NCI-H128 (cell line): ENCODE results near the gene CENPU.
"Not testable (repeated sequence)": the region's sequence is repeated elsewhere in the genome, so short reads cannot be mapped to it uniquely, and the experiment has no call there.

Experiments
- DNase-seq: peaks from one replicate; lab custom pipeline; 2025; ENCODE audit not compliant: unreplicated experiment; lab: John Stamatoyannopoulos, UW

CENPU gene, protein sequence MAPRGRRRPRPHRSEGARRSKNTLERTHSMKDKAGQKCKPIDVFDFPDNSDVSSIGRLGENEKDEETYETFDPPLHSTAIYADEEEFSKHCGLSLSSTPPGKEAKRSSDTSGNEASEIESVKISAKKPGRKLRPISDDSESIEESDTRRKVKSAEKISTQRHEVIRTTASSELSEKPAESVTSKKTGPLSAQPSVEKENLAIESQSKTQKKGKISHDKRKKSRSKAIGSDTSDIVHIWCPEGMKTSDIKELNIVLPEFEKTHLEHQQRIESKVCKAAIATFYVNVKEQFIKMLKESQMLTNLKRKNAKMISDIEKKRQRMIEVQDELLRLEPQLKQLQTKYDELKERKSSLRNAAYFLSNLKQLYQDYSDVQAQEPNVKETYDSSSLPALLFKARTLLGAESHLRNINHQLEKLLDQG

DNA sequence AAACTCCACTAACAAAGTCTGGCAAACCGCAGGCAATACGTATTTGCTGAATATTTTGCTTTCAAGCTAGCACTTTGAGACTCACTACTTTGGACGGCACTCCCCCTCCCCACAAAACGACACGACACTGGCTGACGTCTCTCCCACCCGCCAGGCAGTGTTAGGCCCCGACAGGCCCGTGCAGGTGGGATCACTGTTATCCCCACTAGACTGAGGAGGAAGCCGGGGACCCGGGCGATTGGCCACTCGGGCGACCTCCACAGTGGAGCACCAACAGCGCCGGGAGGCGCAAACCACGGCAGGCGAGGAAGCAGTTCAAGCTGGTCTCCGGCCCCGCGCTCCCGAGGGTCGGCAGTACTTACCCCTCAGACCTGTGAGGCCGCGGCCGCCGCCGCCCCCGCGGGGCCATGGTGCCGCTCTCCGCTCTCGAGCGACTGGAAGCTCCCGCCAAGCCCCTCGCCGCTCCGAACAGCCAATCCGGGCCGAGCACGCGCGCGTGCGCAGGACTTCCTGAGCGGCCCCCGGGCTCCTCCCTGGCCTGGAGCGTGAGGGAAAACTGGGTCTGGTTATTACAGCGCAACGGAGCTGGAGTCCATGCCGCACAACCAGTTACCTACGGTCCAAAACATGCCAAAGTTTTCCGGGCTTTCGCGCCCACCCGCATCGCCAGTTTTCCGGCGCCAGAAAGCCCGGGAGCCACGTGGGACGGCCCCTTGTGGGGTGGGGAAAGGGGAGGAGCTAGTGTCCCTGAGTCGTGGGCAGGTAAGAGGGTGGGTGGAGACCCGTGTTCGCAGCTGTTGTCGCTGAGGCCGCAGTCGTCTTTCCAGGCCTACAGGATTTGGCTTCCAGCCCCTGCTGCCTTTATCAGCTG lies at the start of gene CENPU:
Gene CENPU (minus strand): TSS at position 443 of the 871 bp plus-strand sequence. CDS start 34 bp downstream, at position 409.
- peak; percentile 93 for DNase-seq

DNA sequence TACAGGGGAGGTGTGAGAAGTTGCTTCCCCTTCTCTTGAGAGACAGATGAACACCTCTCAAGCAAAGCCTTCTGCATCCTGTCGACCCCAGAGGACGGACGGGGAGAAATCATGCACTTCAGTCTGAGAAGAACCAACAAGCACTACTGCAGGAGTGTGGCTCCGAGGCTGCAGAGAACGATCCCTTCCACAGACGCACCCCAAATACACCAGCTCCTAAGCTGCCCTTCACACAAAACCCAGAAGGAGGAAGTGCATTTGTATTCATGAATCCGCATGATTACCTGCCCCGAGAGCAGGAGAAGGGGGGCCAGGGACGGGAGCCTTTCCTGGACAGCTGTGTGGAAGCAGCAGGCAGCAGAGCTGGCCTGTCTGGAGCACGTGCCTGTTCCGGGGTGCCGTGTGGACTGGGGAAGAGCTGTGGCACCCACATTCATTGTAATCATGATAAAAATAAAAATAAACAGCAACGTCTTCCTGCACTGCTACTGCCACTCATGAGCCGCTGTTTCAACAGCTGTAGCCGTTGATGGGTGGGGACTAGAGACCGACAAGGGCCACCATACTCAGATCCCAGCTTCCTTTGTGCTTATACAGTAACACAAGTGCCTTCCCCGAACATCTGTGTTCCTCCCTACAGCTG lies 49.0 kb upstream of the CENPU start:
- no peak for DNase-seq

DNA sequence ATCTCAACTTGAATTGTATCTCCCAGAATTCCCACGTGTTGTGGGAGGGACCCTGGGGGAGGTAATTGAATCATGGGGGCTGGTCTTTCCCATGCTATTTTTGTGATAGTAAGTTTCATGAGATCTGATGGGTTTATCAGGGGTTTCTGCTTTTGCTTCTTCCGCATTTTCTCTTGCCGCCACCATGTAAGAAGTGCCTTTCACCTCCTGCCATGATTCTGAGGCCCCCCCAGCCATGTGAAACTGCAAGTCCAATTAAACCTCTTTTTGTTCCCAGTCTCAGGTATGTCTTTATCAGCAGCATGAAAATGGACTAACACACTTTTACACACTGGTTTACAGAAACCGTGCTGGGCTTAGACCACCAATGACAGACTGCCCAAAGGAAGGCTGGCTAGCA lies 45.3 kb upstream of the CENPU start:
- DNase-seq, result not testable (repeated sequence)

DNA sequence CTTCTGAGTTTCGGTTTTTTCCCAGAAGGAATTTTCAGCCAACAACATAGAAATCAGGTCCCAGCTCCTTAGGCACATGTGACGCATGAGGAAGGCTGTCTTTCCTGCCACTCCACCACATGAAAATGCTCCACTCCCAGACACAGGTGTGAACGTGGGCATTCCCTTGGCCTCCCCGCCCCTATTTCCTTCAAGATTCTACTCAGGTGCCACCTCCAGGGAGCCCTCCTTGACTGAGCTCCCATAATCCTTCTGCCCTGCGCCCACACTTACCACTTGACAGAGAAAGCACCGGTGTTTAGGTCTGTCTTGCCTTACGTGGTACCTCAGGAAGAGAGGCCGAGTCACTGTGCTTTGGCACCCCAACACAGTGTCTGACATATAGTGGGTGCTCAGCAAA lies 44.4 kb upstream of the CENPU start:
- DNase-seq, result no peak

DNA sequence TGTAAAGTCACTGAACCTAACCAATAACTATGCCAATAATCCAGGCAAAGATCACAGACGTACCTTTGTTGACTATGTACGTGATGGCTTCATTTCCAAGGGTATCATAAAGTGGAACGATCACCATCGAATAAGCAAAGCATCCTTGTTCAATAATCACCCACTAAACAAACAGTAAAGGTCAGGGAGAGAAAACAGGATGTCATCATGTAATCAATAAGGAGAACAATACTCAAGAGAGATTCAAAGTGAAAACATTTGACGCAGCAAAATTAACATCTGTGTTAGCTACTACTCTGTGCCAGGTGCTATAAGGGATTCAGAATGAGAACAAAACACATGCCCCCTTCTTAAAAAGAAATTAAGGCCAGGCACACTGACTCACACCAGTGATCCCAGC lies 42.9 kb upstream of the CENPU start:
- no peak for DNase-seq

DNA sequence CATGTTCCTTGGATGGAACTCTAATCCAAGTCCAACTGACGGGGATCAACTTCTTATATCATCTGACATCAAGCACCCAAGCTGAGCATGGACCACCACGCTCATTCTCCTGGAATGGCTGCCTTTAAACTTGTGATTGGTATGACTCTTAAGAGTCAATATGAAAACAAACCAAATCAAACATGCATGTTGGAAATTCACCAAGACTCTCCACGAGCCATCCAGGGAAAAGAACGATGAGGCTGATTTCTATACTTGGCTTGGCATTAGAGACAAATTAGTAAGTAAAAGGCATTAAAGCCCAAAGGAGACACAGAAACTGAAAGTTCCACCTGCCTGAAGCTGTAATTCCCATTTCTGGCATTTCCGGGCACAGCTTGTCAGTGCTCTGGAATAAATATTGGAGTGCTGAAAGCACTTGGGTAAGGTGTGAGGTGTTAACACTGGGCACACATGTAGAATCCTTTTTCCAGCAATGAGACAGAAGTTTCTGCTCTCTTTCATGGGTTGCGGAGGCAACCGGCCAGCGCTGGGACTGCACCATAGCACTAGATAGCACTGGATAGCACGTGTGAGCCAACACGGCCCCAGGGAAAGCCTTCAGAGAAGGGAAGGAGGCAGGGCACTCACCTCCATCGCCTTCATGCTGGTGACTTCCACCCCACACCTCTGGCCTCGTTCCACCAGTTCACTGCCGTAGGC lies 42.1 kb upstream of the CENPU start:
- DNase-seq, result no peak

DNA sequence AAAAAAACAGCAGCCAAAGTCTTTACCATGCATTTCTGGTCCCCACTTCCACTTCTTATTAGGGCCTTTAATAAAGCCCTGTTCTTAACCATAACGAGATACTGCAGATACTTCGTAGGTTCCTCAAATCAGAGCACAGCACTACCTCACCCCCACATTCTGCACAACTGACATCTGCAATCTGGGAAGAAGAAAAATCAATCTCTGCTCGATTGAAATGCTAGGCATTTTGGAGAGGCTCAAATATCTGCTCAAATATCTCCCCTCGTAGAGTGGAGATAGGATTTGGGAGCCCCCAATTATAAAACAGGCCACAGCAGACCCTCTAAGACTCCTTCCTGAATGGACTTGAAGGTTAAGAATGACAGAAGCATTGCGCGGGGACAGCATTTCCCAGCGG lies 40.3 kb upstream of the CENPU start:
- DNase-seq, result no peak

DNA sequence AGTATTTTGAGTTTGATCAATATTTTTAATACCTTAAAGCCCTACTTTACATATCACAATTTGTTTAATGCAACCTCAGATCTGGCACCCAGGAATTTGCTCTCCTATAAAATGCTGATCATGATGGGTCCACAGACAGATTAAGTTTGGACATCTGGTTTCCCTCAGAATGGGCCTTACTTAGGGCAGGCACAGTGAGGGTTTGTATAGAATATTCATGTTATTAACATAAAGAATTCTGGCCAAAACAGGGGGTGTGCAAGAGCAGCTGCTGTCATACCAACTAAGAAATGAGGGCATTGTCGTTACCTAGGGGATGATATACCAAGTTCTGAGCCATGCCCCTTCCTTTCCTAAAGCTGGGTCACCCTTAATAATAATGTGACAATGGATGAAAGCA lies 37.5 kb upstream of the CENPU start:
- no peak for DNase-seq

DNA sequence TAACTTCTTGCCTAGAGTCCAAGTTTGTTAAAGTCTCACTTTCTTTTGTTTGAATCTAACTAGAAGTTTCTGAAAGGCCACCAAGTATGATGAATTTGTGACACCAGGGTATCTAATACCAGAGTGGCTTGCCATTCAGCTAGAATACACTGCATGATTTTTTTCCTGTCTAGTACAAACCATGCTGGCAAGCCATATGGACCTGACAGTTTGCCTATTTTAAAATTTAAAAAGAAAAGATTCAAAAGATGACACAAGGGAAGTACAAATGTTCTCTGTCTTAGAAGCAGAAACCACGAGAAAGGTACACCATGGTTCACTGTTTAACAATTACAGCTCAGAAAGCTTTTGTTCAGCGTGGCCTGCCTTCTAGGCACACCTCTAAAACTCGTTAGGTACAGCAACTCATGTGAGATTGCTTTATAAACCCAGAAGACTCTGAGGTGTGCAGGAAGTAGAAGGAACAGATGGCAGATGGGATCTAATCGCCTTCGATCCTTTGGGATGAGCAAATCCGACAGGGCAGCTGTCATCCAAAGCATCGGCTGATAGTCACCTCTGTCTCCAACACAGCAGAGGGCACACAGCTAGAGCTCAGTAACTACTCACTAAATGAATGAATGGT lies 35.4 kb upstream of the CENPU start:
- DNase-seq, result no peak

DNA sequence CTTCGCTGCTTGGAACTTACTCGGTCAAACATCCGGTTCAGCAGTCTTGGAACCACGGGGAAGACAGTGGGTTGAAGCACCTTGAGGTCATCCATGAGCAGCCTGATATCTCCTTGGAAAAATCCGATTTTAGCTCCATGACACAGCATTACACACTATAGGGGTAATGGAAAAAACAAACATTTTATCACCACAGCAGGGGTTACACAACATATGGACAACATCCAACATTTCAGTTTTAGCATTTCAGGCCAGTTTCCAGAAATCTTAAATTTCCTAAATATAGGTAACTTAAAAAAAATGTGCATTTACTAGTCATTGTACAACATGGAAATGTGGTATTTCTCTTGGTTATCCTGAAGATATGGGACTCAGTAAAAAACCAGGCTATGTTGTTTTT lies 34.4 kb upstream of the CENPU start:
- DNase-seq, result no peak

DNA sequence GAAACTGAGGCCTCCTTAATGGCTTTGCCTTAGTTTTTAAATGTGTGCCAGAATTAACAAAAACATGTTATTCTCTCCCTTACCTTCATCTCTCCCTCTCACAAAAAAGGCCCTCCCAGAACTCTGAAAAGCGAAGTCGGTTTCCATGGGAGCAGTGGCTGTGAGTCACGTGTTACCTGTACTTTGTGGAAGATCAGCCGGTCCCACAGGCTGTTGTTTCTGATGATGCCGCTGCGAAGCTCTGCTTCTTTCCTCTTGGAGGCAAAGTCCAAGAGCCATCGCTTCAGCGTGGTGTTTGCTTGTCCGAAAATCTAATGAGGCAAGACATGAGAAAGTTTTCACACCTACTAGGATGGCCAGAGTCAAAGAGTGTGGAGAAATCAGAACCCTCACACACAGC lies 32.5 kb upstream of the CENPU start:
- DNase-seq, result no peak

DNA sequence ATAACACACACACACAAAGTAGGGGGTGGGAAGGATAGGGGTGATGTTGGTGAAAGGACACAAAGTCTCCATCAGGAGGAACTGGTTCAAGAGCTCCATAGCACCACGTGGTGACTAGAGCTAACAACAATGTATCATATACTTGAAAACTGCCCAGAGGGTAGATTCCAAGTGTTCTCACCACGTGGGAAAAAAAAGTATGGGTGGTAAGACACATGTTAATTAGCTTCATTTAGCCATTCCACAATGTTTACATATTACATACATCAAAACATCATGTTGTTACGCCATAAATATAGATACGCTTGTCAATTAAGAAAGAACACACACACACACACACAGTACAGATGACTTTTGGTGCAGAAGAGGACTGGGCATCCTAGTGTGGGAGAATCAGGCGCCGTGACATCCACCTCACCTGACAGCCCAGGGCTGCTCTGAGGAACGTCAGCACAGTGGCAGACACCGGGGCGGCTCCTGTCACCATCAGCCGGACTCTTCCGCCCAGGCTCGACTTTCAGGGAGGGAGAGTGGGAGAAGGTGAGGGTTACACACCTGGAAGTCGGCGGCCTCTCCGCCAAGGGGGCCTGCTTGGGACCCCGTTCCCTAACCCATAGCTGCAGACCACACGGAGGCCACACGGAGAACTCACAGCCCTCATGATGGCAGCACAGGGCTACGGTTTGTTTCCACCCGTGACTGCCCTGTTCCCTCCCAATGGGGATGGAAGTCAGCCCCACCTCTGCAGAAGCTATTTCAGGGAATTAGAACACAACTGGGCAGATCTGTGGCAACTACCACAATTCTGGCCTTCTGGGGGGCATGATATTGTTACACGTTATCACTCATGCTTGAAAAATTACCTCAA lies 31.8 kb upstream of the CENPU start:
- no peak for DNase-seq

DNA sequence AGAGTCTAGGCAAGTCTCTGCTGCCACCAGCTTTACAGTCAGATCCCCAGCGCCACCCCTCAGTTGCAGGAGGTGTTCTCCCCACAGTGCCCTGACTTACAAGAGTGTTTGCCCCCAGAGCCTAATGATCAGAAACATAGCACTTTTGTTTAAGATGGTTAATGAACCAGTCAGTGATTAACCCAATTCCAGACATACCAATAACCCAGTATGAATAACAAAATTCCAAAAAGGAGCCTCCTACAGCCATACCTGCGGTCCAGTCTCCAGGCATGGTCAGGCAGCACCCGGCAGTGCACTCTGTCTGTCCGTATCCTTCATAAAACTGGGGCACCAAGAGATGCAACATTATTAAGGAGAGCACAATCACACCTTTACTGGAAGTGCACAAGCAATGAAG lies 30.7 kb upstream of the CENPU start:
- DNase-seq, result no peak

DNA sequence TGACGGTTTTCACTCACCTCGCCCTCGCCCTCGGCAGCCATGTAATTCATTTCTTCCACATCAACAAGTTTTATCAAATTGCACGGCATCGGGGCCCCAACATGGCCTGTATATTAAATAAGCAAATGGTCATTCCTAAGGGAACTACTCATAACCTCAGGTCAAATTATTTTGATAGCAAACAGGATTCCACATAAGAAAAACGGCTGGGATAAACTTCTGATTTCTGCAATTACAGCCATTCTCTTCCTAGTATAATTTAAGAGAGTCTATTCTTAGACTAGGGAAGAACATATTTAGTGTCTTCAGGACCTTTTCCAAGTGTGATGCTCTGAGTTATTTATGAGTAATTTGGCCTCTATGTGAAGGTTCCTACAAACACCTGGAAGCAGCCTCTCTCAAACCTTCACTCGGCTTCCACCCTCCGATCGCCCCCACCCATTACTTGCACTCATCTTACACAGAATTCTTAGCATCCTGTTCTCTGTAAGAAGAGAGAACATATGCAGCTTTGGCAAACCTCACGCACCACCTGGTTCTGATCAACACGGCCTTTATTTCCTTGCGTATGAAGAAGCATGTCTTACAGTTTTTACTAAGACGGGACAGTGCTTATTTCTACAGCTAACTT lies 29.4 kb upstream of the CENPU start:
- no peak for DNase-seq

DNA sequence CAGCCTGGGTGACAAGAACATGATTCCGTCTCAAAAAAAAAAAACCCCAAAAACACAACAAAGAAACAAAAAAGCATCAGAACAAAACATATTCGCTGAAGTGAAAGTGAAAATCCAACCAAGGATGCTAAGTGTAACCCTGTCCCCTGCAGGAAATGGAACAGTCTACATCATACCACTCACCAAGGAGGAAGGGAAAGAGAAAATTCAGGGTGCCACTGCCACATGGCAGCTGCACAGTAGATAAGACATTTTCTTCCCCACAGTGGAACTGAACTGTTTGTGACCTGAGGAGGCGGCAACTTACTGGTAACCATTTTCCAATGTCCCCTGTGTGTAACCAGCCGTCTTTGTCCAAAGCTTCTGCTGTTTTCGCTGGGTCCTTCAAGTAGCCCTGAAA lies 28.2 kb upstream of the CENPU start:
- DNase-seq, result no peak

DNA sequence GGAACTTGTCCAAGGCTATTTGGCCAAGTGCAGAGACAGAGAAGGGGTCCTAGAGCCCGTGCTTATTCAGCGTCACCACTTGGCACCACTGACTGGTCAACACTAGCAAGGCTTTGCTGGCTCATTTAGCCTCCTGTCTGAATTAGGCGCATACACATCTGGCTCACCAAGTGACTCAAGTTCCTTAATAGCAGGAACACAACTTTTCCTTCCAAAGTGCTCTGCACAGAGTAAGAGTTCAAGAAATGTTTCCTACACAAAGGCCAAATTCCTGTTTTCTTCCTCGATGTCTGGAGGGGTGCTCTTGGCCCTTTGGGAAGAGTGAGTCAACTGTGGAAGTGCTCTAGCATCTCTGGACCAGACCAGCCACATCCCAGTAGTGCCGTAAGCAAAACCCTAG lies 26.8 kb upstream of the CENPU start:
- DNase-seq, result no peak

DNA sequence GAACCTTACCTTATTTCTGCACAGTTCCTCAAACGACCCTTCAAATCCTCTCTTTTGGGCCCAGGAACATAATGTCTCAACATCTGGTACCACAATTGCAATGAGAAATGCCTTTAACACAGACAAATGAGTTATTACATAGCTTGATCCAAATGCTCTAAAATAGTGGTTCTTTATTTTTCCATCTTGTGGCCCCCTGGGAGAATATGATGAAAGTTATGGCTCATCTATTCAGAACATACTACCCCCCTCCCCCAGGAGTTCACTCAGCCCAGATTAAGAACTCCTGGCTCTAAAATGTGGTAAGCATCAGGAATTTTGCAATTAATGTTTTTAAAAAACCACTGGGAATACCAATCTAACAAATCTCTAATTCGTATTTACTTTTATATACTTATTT lies 23.9 kb upstream of the CENPU start:
- DNase-seq, result no peak

DNA sequence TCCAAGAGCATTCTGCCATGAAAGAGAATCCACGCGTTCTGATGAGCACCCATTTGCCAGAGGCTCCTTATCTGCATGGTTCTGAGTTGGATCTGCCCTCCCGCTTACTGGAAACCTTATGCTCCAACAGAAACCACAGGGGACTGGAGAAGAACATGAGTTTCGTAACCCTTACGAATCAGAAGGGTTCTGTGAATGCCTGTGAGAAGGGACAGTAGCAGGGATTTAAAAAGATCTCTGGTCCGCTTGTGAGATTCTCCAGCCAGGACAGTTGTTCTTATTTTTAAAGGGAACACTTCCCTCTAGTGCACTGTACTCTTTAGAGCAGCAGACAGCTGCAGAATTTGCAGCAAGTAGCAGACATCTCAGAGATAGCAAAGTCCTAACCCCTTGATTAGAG lies 22.5 kb upstream of the CENPU start:
- DNase-seq, result no peak

DNA sequence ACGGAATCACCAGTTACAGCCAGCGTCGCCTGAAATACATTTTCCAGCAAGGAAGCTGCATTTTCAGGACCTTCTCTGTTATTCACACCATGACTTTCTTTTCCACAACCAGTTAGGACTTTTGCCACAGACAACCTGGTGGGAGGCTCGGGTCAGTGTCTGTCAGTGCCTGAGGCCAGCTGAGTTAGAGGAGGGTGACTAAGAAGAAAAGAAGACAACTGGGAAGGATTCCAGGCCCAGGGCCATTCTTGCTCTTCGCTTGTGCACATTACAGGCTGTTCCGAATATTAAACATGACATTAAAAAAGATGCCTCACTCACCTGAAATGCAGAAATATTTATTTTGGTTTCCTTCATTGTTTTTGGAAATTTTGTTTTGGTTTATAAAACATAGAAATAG lies 21.4 kb upstream of the CENPU start:
- DNase-seq, result no peak
